Hepatocyte (in vitro differentiated cells): Measurements from ENCODE around the gene OR1D2. TPM values are rescaled to one million over a fixed set of nuclear protein-coding genes. Genes with fewer than 3 reads are reported as not detected.

Experiments
- DNase-seq: peaks from one replicate; pipeline ENCODE4 v3.0.0-alpha.2; 2016; ENCODE audit warnings: low spot score
- H2AFZ ChIP-seq: fragments of 200-600 bp; sonication (generic); 2 replicates; pipeline ENCODE4 v1.6.0; 2016; ENCODE audit warnings: antibody characterized with exemption, mild to moderate bottlenecking
- H3K27ac ChIP-seq: fragments of 200-600 bp; sonication (generic); 2 replicates; pipeline ENCODE4 v1.5.1; 2016; ENCODE audit warnings: mild to moderate bottlenecking
- H3K27me3 ChIP-seq: fragments of 200-600 bp; sonication (generic); 2 replicates; pipeline ENCODE4 v1.6.1; 2016
- H3K36me3 ChIP-seq: fragments of 200-600 bp; sonication (generic); replicated peaks from 2 replicates; pipeline ENCODE4 v1.5.1; 2016; ENCODE audit warnings: low read depth; ENCODE audit not compliant: insufficient read depth
- H3K4me1 ChIP-seq: fragments of 200-600 bp; sonication (generic); 2 replicates; pipeline ENCODE4 v1.5.1; 2016; ENCODE audit warnings: mild to moderate bottlenecking, moderate library complexity; ENCODE audit not compliant: insufficient read depth
- H3K4me2 ChIP-seq: fragments of 200-600 bp; sonication (generic); 2 replicates; pipeline ENCODE4 v1.6.0; 2016
- H3K4me3 ChIP-seq: fragments of 200-600 bp; sonication (generic); 2 replicates; pipeline ENCODE4 v1.5.1; 2016; ENCODE audit warnings: mild to moderate bottlenecking
- H3K79me2 ChIP-seq: fragments of 200-600 bp; sonication (generic); 2 replicates; pipeline ENCODE4 v1.6.0; 2017; ENCODE audit warnings: mild to moderate bottlenecking
- H3K9me2 ChIP-seq: fragments of 200-600 bp; sonication (generic); replicated peaks from 2 replicates; pipeline ENCODE4 v1.6.0; 2017; ENCODE audit warnings: mild to moderate bottlenecking; ENCODE audit not compliant: insufficient read depth
- H3K9me3 ChIP-seq: fragments of 200-600 bp; sonication (generic); 2 replicates; pipeline ENCODE4 v1.5.1; 2016; ENCODE audit warnings: low read depth, mild to moderate bottlenecking
- H4K20me1 ChIP-seq: fragments of 200-600 bp; sonication (generic); 2 replicates; pipeline ENCODE4 v1.6.0; 2016; ENCODE audit warnings: mild to moderate bottlenecking; ENCODE audit not compliant: insufficient read depth, poor library complexity, severe bottlenecking
- CTCF ChIP-seq: fragments of 200-600 bp; sonication (generic); IDR thresholded peaks from 2 replicates; pipeline ENCODE4 v1.5.1; 2016; ENCODE audit warnings: antibody characterized with exemption, mild to moderate bottlenecking; ENCODE audit not compliant: poor library complexity
- EZH2 ChIP-seq: fragments of 200-600 bp; sonication (generic); IDR thresholded peaks from 2 replicates; pipeline ENCODE4 v1.6.1; 2016; ENCODE audit warnings: antibody characterized with exemption, mild to moderate bottlenecking, borderline replicate concordance
- EZH2phosphoT487 ChIP-seq: fragments of 200-600 bp; sonication (generic); IDR thresholded peaks from one replicate; pipeline ENCODE4 v1.6.1; 2018; ENCODE audit warnings: antibody characterized with exemption, mild to moderate bottlenecking, low read depth, moderate library complexity; ENCODE audit not compliant: unreplicated experiment, severe bottlenecking
- WGBS: methylation state at CpG from one replicate; pipeline ENCODE4 v1.1.6; 2016; ENCODE audit warnings: low lambda C conversion rate; ENCODE audit errors: missing lambda C conversion rate; 5-methylcytosine and 5-hydroxymethylcytosine counted together
- polyA plus RNA-seq: library from polyadenylated mRNA; unstranded; fragments of >200 nt; fragmentation: Nextera tagmentation; extraction: Ambion mirVana; gene quantifications from 2 replicates; pipeline ENCODE4 v1.2.1, GENCODE V29; 2016
- total RNA-seq: library from RNA; depleted of rRNA; stranded (reverse); fragments of >200 nt; gene quantifications from 2 replicates; pipeline ENCODE4 v1.2.3, GENCODE V29; 2014

Gene OR1D2
- total and polyA plus RNA-seq, 2 experiments from 2014 or later, result not detected

- 56% methylated on average over 11 of the region's 11 CpGs for WGBS
These were observed 60.4 kb downstream of the OR1D2 start for GRCh38 chr17:3043737-3044365.

GRCh38 chr17:3040882-3041281 is 63.3 kb downstream of the OR1D2 start:
- Histone ChIP-seq H2AFZ (no peak overlapping the region), H4K20me1 (no peaks in the 10 kb centered on the region), H3K4me2 (no peak overlapping the region), H3K27me3 (no peaks in the 10 kb centered on the region), H3K4me3 (no peak overlapping the region), H3K36me3 (no peaks in the 10 kb centered on the region), H3K9me2 (no peaks in the 10 kb centered on the region), H3K79me2 (no peaks in the 10 kb centered on the region), H3K9me3 (no peaks in the 10 kb centered on the region), H3K4me1 (no peaks in the 10 kb centered on the region), H3K27ac (no peak overlapping the region)
- TF ChIP-seq CTCF (no peak), EZH2phosphoT487 (no peak), EZH2 (no peak)
- 78% methylated on average over 5 of the region's 5 CpGs for WGBS
- no peak for DNase-seq

More at GRCh38 chr17:3043737-3044365, 60.4 kb downstream of the OR1D2 start:
- Histone ChIP-seq H3K9me3 (no peaks in the 10 kb centered on the region), H3K4me2 (no peak overlapping the region), H3K27me3 (no peaks in the 10 kb centered on the region), H3K4me3 (no peak overlapping the region), H3K36me3 (no peaks in the 10 kb centered on the region), H2AFZ (no peak overlapping the region), H3K27ac (no peak overlapping the region), H3K79me2 (no peaks in the 10 kb centered on the region), H3K4me1 (no peaks in the 10 kb centered on the region), H4K20me1 (no peaks in the 10 kb centered on the region), H3K9me2 (no peaks in the 10 kb centered on the region)
- TF ChIP-seq EZH2phosphoT487, result no peak
- no peak for TF ChIP-seq CTCF
- TF ChIP-seq EZH2, result no peak
- DNase-seq, result no peak

GRCh38 chr17:3039736-3040135 is 64.5 kb downstream of the OR1D2 start:
- no peaks in the 10 kb centered on the region for H4K20me1 ChIP-seq
- H3K9me3 ChIP-seq, result no peaks in the 10 kb centered on the region
- no peaks in the 10 kb centered on the region for H3K36me3 ChIP-seq
- no peak for DNase-seq
- H3K4me3 ChIP-seq, result no peak overlapping the region
- WGBS, result 65% methylated on average over 6 of the region's 6 CpGs
- no peaks in the 10 kb centered on the region for H3K27me3 ChIP-seq
- no peaks in the 10 kb centered on the region for H3K79me2 ChIP-seq
- no peaks in the 10 kb centered on the region for H3K9me2 ChIP-seq
- H3K4me2 ChIP-seq, result no peak overlapping the region
- H2AFZ ChIP-seq, result no peak overlapping the region
- no peaks in the 10 kb centered on the region for H3K4me1 ChIP-seq
- no peak overlapping the region for H3K27ac ChIP-seq
- no peak for TF ChIP-seq EZH2
- no peak for TF ChIP-seq EZH2phosphoT487

GRCh38 chr17:3038941-3039340 is 65.3 kb downstream of the OR1D2 start:
- TF ChIP-seq EZH2phosphoT487 (no peak), CTCF (no peak), EZH2 (no peak)
- H3K9me2 ChIP-seq, result no peaks in the 10 kb centered on the region
- no peak overlapping the region for H3K4me2 ChIP-seq
- no peak for DNase-seq
- no peaks in the 10 kb centered on the region for H3K36me3 ChIP-seq
- WGBS, result 45% methylated on average over 5 of the region's 5 CpGs
- H3K4me1 ChIP-seq, result no peaks in the 10 kb centered on the region
- H4K20me1 ChIP-seq, result no peaks in the 10 kb centered on the region
- H3K4me3 ChIP-seq, result no peak overlapping the region
- no peaks in the 10 kb centered on the region for H3K27me3 ChIP-seq
- no peak overlapping the region for H3K27ac ChIP-seq
- no peaks in the 10 kb centered on the region for H3K9me3 ChIP-seq
- no peaks in the 10 kb centered on the region for H3K79me2 ChIP-seq
- H2AFZ ChIP-seq, result no peak overlapping the region

Other genes starting within 250 kb of the OR1D2 start
- not detected in 2 replicates for gene OR1D5, start 40.8 kb downstream of the OR1D2 start, total RNA-seq
- gene OR1D5, start 40.8 kb downstream of the OR1D2 start, polyA plus RNA-seq, result not detected in 2 replicates
- not detected in 2 replicates for gene OR1G1, start 23.1 kb upstream of the OR1D2 start, total RNA-seq
- not detected in 2 replicates for gene OR1G1, start 23.1 kb upstream of the OR1D2 start, polyA plus RNA-seq
- gene OR1A2, start 93.1 kb upstream of the OR1D2 start, total RNA-seq, result not detected in 2 replicates
- not detected in 2 replicates for gene OR1A2, start 93.1 kb upstream of the OR1D2 start, polyA plus RNA-seq
- not detected in 2 replicates for gene OR1A1, start 103.2 kb upstream of the OR1D2 start, total RNA-seq
- gene OR1A1, start 103.2 kb upstream of the OR1D2 start, polyA plus RNA-seq, result not detected in 2 replicates
- not detected in 2 replicates for gene OR3A1, start 193.9 kb upstream of the OR1D2 start, total RNA-seq
- not detected in 2 replicates for gene OR3A1, start 193.9 kb upstream of the OR1D2 start, polyA plus RNA-seq